HCT116 (cell line): ENCODE measurements around the gene RANBP10. TPM values are rescaled to one million over a fixed set of nuclear protein-coding genes. Genes with fewer than 3 reads are reported as not detected.

Source experiments
- ATAC-seq: fragments of 200-7000 bp; cut with Tn5 transposase; 2 replicates; pipeline ENCODE4 v1.9.1; 2020; ENCODE audit warnings: mild to moderate bottlenecking, moderate library complexity
- BruUV-seq: library from RNA; stranded (reverse); fragments of 400-500 nt; replicated peaks from 2 replicates; lab custom pipeline; 2021; lab: Mats Ljungman, UMichigan
- CTCF ChIA-PET: fragments of 300-600 bp; sonication (Branson Sonifier 250); formaldehyde crosslinking; loops from one replicate; lab custom pipeline; 2021; ENCODE audit warnings: antibody characterized with exemption; lab: Charles Lee
- POLR2A ChIA-PET: fragments of 300-600, 350-600 bp; sonication (Branson Sonifier 250); formaldehyde crosslinking; loops from one replicate; lab custom pipeline; 2021; ENCODE audit warnings: antibody characterized with exemption; lab: Charles Lee
- RAD21 ChIA-PET, 2 experiments: fragments of 300-600 bp; sonication (Branson Sonifier 250); formaldehyde crosslinking; loops; one replicate each; lab custom pipeline; 2023; ENCODE audit warnings: low total read pairs in 2 of 2; ENCODE audit not compliant: uncharacterized antibody in 2 of 2, unreplicated experiment in 2 of 2, low non-redundant PET in 1 of 2; lab: Charles Lee
- DNase-seq: peaks from one replicate; pipeline ENCODE4 v3.0.0-alpha.2; 2010; ENCODE audit warnings: low read depth, low spot score
- H2AFZ ChIP-seq: fragments of 200-600 bp; shearing (Covaris generic), sonication (generic); 2 replicates; pipeline ENCODE4 v1.6.1; 2017; ENCODE audit warnings: low read depth, mixed run types, mixed read lengths, antibody characterized with exemption, low read length; ENCODE audit not compliant: poor library complexity, severe bottlenecking
- H3K27ac ChIP-seq: 2 replicates; pipeline ENCODE4 v1.5.1; 2012; ENCODE audit warnings: low read depth, low read length
- H3K27me3 ChIP-seq: fragments of 200-600 bp; sonication (generic); 2 replicates; pipeline ENCODE4 v1.6.1; 2016; ENCODE audit warnings: mixed run types, low read length, mixed read lengths; ENCODE audit not compliant: insufficient read depth
- H3K36me3 ChIP-seq, 2 experiments: fragments of 200-500 bp in 1 of 2; fragments of 200-600 bp in 1 of 2; sonication (Bioruptor generic) in 1 of 2; sonication (generic) in 1 of 2; 2 replicates each; pipeline versions ENCODE4 v1.5.1 to v1.6.1; 2014 to 2016; ENCODE audit warnings: low read length in 2 of 2, inconsistent platforms in 1 of 2, mixed read lengths in 1 of 2, mixed run types in 1 of 2; ENCODE audit not compliant: insufficient read depth in 2 of 2, control insufficient read depth in 1 of 2
- H3K4me1 ChIP-seq, 2 experiments: fragments of 200-600 bp in 1 of 2; sonication (generic) in 1 of 2; 2 replicates each; pipeline versions ENCODE4 v1.5.1 to v1.6.1; 2012 to 2017; ENCODE audit warnings: low read length in 2 of 2, inconsistent platforms in 1 of 2, mild to moderate bottlenecking in 1 of 2, mixed read lengths in 1 of 2, mixed run types in 1 of 2, moderate library complexity in 1 of 2; ENCODE audit not compliant: insufficient read depth in 2 of 2, control insufficient read depth in 1 of 2
- H3K4me2 ChIP-seq: fragments of 200-600 bp; sonication (generic); 2 replicates; pipeline ENCODE4 v1.6.1; 2017; ENCODE audit warnings: mixed run types, low read length, mixed read lengths
- H3K4me3 ChIP-seq, 2 experiments: fragments of 200-600 bp in 1 of 2; sonication (generic) in 1 of 2; replicated peaks in 1 of 2; 2 replicates each; pipeline ENCODE4 v1.5.1; 2011 to 2016; ENCODE audit warnings: low read length in 2 of 2, control low read depth in 1 of 2, low read depth in 1 of 2, mild to moderate bottlenecking in 1 of 2, mixed read lengths in 1 of 2, mixed run types in 1 of 2
- H3K79me2 ChIP-seq: fragments of 200-600 bp; sonication (generic); 2 replicates; pipeline ENCODE4 v1.6.1; 2017; ENCODE audit warnings: mild to moderate bottlenecking, mixed run types, low read length, moderate library complexity, mixed read lengths; ENCODE audit not compliant: insufficient read depth
- H3K9ac ChIP-seq: fragments of 200-600 bp; sonication (generic); 2 replicates; pipeline ENCODE4 v1.6.1; 2016; ENCODE audit warnings: low read length, mixed read lengths
- H3K9me2 ChIP-seq: fragments of 200-600 bp; sonication (generic), shearing (Covaris generic); 2 replicates; pipeline ENCODE4 v1.6.1; 2017; ENCODE audit warnings: mixed run types, mild to moderate bottlenecking, moderate library complexity; ENCODE audit not compliant: insufficient read depth
- H3K9me3 ChIP-seq, 2 experiments: fragments of 200-500 bp in 1 of 2; fragments of 200-600 bp in 1 of 2; sonication (Bioruptor generic) in 1 of 2; sonication (generic) in 1 of 2; 2 replicates each; pipeline ENCODE4 v1.6.1; 2014 to 2017; ENCODE audit warnings: low read length in 2 of 2, mixed read lengths in 2 of 2, inconsistent platforms in 1 of 2, low read depth in 1 of 2, mild to moderate bottlenecking in 1 of 2, mixed run types in 1 of 2, moderate library complexity in 1 of 2; ENCODE audit not compliant: control insufficient read depth in 1 of 2, insufficient read depth in 1 of 2
- H4K20me1 ChIP-seq: fragments of 200-600 bp; sonication (generic), shearing (Covaris generic); 2 replicates; pipeline ENCODE4 v1.6.1; 2017; ENCODE audit warnings: mixed run types, mild to moderate bottlenecking, moderate library complexity; ENCODE audit not compliant: insufficient read depth
- EGR1 ChIP-seq: IDR thresholded peaks from 2 replicates; pipeline ENCODE4 v1.6.1; 2012; ENCODE audit warnings: low read depth
- ELF1 ChIP-seq: IDR thresholded peaks from 2 replicates; pipeline ENCODE4 v1.6.1; 2012; ENCODE audit warnings: low read depth, borderline replicate concordance
- POLR2A ChIP-seq: IDR thresholded peaks from 2 replicates; pipeline ENCODE4 v1.7.0; 2011; ENCODE audit warnings: borderline replicate concordance; ENCODE audit not compliant: insufficient read depth, insufficient read length; ENCODE audit errors: extremely low read depth
- REST ChIP-seq: IDR thresholded peaks from 2 replicates; pipeline ENCODE4 v1.6.1; 2012; ENCODE audit warnings: low read depth
- SRF ChIP-seq: IDR thresholded peaks from 2 replicates; pipeline ENCODE4 v1.6.1; 2012; ENCODE audit warnings: low read depth
- ZBTB33 ChIP-seq: IDR thresholded peaks from 2 replicates; pipeline ENCODE4 v1.6.1; 2011; ENCODE audit warnings: mild to moderate bottlenecking, low read length, moderate library complexity; ENCODE audit not compliant: insufficient replicate concordance; ENCODE audit errors: extremely low read depth
- ZFX ChIP-seq: fragments of 450-650 bp; IDR thresholded peaks from 2 replicates; pipeline ENCODE4 v1.6.1; 2017
- intact Hi-C: fragments of 100-400 bp; cut with micrococcal nuclease; formaldehyde crosslinking; loops from 2 replicates; pipeline ENCODE4 v1.10.0; 2022
- total RNA-seq: library from RNA; stranded (reverse); gene quantifications from one replicate; pipeline ENCODE4 v1.2.1, GENCODE V29; 2021; ENCODE audit not compliant: unreplicated experiment

RANBP10 gene
- total RNA-seq, 1 experiment from 2014 or later, result 16.9 TPM

GRCh38 chr16:67709050-67709449, 97.3 kb downstream of the RANBP10 start:
- peaks cover 66% of the 10 kb centered on the region for H3K79me2 ChIP-seq
- no peak for ATAC-seq
- H3K9me3 ChIP-seq, result no peaks in the 10 kb centered on the region
- no peak overlapping the region for H3K27ac ChIP-seq
- H3K4me2 ChIP-seq, result no peak overlapping the region
- ChIA-PET RAD21 (no interaction called here), POLR2A (no interaction called here), CTCF (interaction anchor here (1.3 kb wide), 1 partner anchor 10 kb away, joined by 4 read pairs; the partner anchor contains the start of gene GFOD2)
- no peak for DNase-seq
- H3K36me3 ChIP-seq, result no peaks in the 10 kb centered on the region
- H4K20me1 ChIP-seq, result 0 out of 2 replicates have a peak, but pooled peaks cover 3% of the 10 kb centered on the region
- no peak for TF ChIP-seq ZFX
- no peak for TF ChIP-seq REST
- TF ChIP-seq ZBTB33, result no peak
- TF ChIP-seq ELF1, result no peak
- TF ChIP-seq EGR1, result no peak
- no peak for TF ChIP-seq POLR2A
- no peak for TF ChIP-seq SRF
- no peak overlapping the region for H2AFZ ChIP-seq
- H3K9me2 ChIP-seq, result no peaks in the 10 kb centered on the region
- H3K4me1 ChIP-seq, result no peaks in the 10 kb centered on the region
- BruUV-seq, result no TSS peak
- no peaks in the 10 kb centered on the region for H3K27me3 ChIP-seq
- intact Hi-C loops, result no loop called here
- no peak overlapping the region for H3K4me3 ChIP-seq
- H3K9ac ChIP-seq, result no peak overlapping the region
